ENCODE measurements around the gene VTA1. TPM values are rescaled to one million over a fixed set of nuclear protein-coding genes. Genes with fewer than 3 reads are reported as not detected.
A peak's percentile ranks its signal among the peaks of the same experiment; 100 is the strongest.
"Not testable (repeated sequence)": the region's sequence is repeated elsewhere in the genome, so short reads cannot be mapped to it uniquely, and the experiment has no call there.

VTA1 gene
- total RNA-seq, 1 experiment from 2014 or later, result 58.1 TPM

DNA sequence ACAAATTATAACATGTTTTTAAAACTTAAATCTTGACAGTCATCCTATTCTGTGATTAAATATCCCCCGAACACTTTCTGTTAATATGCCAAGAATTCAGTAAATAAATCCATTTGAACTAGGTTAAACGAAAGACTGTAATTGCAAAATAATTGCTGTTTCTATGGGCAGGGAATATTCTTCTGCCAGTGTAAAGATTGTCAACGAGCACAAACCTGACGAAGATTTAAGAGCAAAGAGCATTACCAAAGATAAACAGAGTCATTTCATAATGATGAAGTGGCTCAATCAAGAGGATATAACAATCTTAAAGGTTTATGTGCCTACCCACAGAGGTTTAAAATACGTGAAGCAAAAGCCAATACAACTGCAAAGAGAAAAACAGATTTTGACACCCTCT is 78.5 kb downstream of the VTA1 start:
- DNase-seq, result no peak
- H3K36me3 ChIP-seq (replicated peaks; ENCODE audit: control insufficient read depth, insufficient read depth, low read length), result no peaks in the 10 kb centered on the region

GRCh38 chr6:142226731-142227130 is 79.7 kb downstream of the VTA1 start:
- H3K27me3 ChIP-seq (ENCODE audit: control insufficient read depth, insufficient read depth, low read length), result no peaks in the 10 kb centered on the region
- H3K4me3 ChIP-seq (ENCODE audit: insufficient read depth, low read depth, low read length), result no peak overlapping the region
- DNase-seq, result no peak

More for the DNA sequence above, 78.5 kb downstream of the VTA1 start:
- no peaks in the 10 kb centered on the region for H3K27me3 ChIP-seq (ENCODE audit: control insufficient read depth, insufficient read depth, low read length)
- no peak overlapping the region for H3K4me3 ChIP-seq (ENCODE audit: insufficient read depth, low read depth, low read length)

GRCh38 chr6:142229518-142230270 is 82.6 kb downstream of the VTA1 start:
- not testable (repeated sequence) for DNase-seq; H3K36me3 ChIP-seq (replicated peaks; ENCODE audit: control insufficient read depth, insufficient read depth, low read length); H3K4me3 ChIP-seq (ENCODE audit: insufficient read depth, low read depth, low read length); H3K27me3 ChIP-seq (ENCODE audit: control insufficient read depth, insufficient read depth, low read length)

More at GRCh38 chr6:142226731-142227130, 79.7 kb downstream of the VTA1 start:
- no peaks in the 10 kb centered on the region for H3K36me3 ChIP-seq (replicated peaks; ENCODE audit: control insufficient read depth, insufficient read depth, low read length)

GRCh38 chr6:142232206-142233044 is 85.4 kb downstream of the VTA1 start:
- not testable (repeated sequence) for H3K36me3 ChIP-seq (replicated peaks; ENCODE audit: control insufficient read depth, insufficient read depth, low read length); H3K4me3 ChIP-seq (ENCODE audit: insufficient read depth, low read depth, low read length); DNase-seq; H3K27me3 ChIP-seq (ENCODE audit: control insufficient read depth, insufficient read depth, low read length)

- Histone ChIP-seq H3K27me3 (ENCODE audit: control insufficient read depth, insufficient read depth, low read length) (no peaks in the 10 kb centered on the region), H3K36me3 (replicated peaks; ENCODE audit: control insufficient read depth, insufficient read depth, low read length) (no peaks in the 10 kb centered on the region), H3K4me3 (ENCODE audit: insufficient read depth, low read depth, low read length) (no peak overlapping the region)
- DNase-seq, result no peak
Measured at GRCh38 chr6:142233945-142234682, 87.1 kb downstream of the VTA1 start.

- Histone ChIP-seq H3K4me3 (ENCODE audit: insufficient read depth, low read depth, low read length) (no peak overlapping the region), H3K27me3 (ENCODE audit: control insufficient read depth, insufficient read depth, low read length) (no peaks in the 10 kb centered on the region), H3K36me3 (replicated peaks; ENCODE audit: control insufficient read depth, insufficient read depth, low read length) (no peaks in the 10 kb centered on the region)
- DNase-seq, result peak; percentile 3
Measured at GRCh38 chr6:142235272-142235671, 88.2 kb downstream of the VTA1 start.

GRCh38 chr6:142235791-142236190 is 88.7 kb downstream of the VTA1 start:
- Histone ChIP-seq H3K36me3 (replicated peaks; ENCODE audit: control insufficient read depth, insufficient read depth, low read length) (no peaks in the 10 kb centered on the region), H3K27me3 (ENCODE audit: control insufficient read depth, insufficient read depth, low read length) (no peaks in the 10 kb centered on the region), H3K4me3 (ENCODE audit: insufficient read depth, low read depth, low read length) (no peak overlapping the region)
- DNase-seq, result no peak

DNA sequence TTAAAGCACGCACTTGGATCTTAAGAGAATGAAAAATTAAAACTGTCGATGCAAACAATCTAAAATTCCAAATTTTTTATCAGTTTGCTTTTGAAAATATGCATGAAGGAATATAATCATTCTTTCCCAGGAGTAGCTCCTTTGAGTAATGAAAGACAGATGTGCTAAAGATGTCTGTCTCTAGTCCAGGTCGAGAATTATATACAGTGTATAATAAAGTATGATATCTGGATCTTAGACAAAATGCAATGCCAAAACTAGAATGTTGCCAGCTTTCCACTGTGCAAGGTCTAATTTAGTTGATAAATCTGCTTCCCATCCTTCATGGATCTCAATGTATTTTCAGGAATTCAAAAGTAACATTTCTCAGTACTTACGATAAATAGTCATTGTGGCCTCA is 89.6 kb downstream of the VTA1 start:
- DNase-seq, result no peak
- Histone ChIP-seq H3K4me3 (ENCODE audit: insufficient read depth, low read depth, low read length) (no peak overlapping the region), H3K27me3 (ENCODE audit: control insufficient read depth, insufficient read depth, low read length) (no peaks in the 10 kb centered on the region), H3K36me3 (replicated peaks; ENCODE audit: control insufficient read depth, insufficient read depth, low read length) (no peaks in the 10 kb centered on the region)

DNA sequence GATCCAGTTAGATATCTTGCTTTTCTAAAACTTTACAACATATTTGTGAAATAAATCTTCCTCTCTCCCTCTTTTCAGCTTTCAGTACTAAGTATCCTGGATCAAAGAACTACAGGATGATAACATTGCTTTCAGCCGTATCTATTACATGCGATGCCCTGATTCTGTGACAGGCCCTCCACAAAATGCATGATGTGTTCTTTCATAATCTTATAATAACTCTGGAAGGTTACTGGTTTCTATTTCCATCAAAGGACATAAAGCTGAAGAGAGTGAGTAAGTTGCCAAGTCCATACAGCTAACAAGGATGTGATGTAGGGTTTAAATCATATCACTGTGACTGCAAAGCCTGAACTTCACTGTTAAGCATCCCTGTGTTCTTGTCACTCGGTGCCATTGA is 91.8 kb downstream of the VTA1 start:
- H3K36me3 ChIP-seq (replicated peaks; ENCODE audit: control insufficient read depth, insufficient read depth, low read length), result no peaks in the 10 kb centered on the region
- DNase-seq, result no peak
- H3K4me3 ChIP-seq (ENCODE audit: insufficient read depth, low read depth, low read length), result no peak overlapping the region
- no peaks in the 10 kb centered on the region for H3K27me3 ChIP-seq (ENCODE audit: control insufficient read depth, insufficient read depth, low read length)

DNA sequence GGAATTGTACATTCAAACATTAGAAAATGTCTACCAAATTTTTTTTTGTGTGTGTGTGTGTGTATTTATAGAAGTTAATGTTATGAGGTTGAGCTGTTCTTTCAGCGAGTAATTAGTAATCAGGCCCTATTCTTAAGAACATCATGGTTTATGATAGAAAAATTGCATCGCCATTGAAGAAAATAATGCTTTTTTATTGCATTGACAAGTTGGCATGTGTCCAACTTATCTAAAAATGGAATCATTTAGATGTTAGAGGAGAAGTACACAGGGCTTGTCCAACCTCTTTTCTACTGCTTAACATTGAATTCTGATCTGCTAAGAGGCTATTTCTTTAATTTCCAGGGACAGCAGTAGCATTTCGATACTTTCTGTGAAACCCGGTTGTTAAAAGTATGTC is 93.1 kb downstream of the VTA1 start:
- DNase-seq, result no peak
- Histone ChIP-seq H3K36me3 (replicated peaks; ENCODE audit: control insufficient read depth, insufficient read depth, low read length) (no peaks in the 10 kb centered on the region), H3K27me3 (ENCODE audit: control insufficient read depth, insufficient read depth, low read length) (no peaks in the 10 kb centered on the region), H3K4me3 (ENCODE audit: insufficient read depth, low read depth, low read length) (no peak overlapping the region)

DNA sequence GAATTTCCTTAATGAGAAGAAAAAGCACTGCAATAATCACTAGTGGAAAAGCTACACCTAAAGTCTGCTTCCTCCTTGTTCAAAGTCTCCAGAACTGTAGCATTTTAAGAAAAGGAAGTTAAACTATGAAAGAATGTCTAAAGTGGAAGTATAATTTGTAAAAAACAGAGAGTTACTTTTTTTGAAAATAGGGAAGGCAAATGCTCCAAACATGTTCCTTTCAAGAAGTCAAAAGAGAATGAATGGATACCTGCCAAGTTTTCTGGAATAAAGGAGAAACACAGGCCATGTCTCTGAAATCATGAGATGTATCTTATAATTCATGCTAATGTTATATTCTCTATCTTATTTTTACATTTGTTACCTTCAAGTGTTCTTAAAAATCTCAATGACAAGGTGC is 94.0 kb downstream of the VTA1 start:
- no peaks in the 10 kb centered on the region for H3K36me3 ChIP-seq (replicated peaks; ENCODE audit: control insufficient read depth, insufficient read depth, low read length)
- no peak for DNase-seq
- H3K27me3 ChIP-seq (ENCODE audit: control insufficient read depth, insufficient read depth, low read length), result no peaks in the 10 kb centered on the region
- no peak overlapping the region for H3K4me3 ChIP-seq (ENCODE audit: insufficient read depth, low read depth, low read length)

DNA sequence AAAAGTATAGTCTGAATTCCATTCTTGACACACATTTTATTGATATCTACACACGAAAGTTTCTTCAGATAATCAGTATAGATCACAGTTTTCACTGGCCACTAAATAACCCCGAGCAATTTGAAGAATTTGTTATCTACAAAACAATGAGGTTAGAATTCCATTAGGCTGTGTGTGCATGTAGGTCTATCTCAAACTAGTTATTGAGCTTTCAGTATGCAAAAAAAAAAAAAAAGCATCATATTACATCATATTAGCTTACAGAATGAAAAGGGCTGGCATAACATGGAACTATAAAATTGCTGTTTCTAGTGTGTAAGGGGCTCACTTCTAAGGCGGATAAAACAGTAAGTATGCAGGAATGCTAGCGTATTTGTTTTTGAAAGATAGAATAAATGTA is 95.2 kb downstream of the VTA1 start:
- Histone ChIP-seq H3K36me3 (replicated peaks; ENCODE audit: control insufficient read depth, insufficient read depth, low read length) (no peaks in the 10 kb centered on the region), H3K4me3 (ENCODE audit: insufficient read depth, low read depth, low read length) (no peak overlapping the region), H3K27me3 (ENCODE audit: control insufficient read depth, insufficient read depth, low read length) (no peaks in the 10 kb centered on the region)
- no peak for DNase-seq

DNA sequence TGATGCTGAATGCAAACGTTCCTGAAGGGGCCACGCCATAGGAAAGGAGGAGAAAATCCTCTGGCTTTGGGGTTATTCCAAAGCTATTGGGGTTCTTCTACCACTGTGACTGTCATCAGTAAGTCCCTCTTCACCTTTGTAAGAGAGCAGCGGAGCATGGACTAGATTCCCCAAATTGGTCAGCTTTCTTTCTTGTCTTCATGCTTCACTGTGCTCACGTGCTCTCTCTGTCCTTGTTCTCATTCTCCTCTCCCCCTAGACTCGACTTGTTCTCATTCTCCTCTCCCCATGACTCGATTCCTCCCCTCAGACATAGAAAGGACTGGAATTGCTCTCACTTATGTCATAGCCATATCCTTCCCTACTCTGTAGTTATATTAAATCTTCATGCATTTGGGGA is 99.9 kb downstream of the VTA1 start:
- H3K36me3 ChIP-seq (replicated peaks; ENCODE audit: control insufficient read depth, insufficient read depth, low read length), result no peaks in the 10 kb centered on the region
- H3K27me3 ChIP-seq (ENCODE audit: control insufficient read depth, insufficient read depth, low read length), result no peaks in the 10 kb centered on the region
- H3K4me3 ChIP-seq (ENCODE audit: insufficient read depth, low read depth, low read length), result no peak overlapping the region
- DNase-seq, result no peak

- Histone ChIP-seq H3K27me3 (ENCODE audit: control insufficient read depth, insufficient read depth, low read length) (no peaks in the 10 kb centered on the region), H3K36me3 (replicated peaks; ENCODE audit: control insufficient read depth, insufficient read depth, low read length) (no peaks in the 10 kb centered on the region), H3K4me3 (ENCODE audit: insufficient read depth, low read depth, low read length) (no peak overlapping the region)
- DNase-seq, result no peak
Measured at GRCh38 chr6:142249266-142249665, 102.2 kb downstream of the VTA1 start.

Data from H7 (cell line).